Heart left ventricle (tissue), 16 donors: ENCODE data around the gene ZNF770. TPM values are rescaled to one million over a fixed set of nuclear protein-coding genes. Genes with fewer than 3 reads are reported as not detected.

Experiments
- ATAC-seq, 4 donors: fragments of 200-7000 bp; cut with Tn5 transposase; one replicate each; pipeline ENCODE4 v1.9.1; 2020 to 2022; ENCODE audit warnings: moderate library complexity in 4 of 4, mild to moderate bottlenecking in 3 of 4, moderate number of reproducible peaks in 1 of 4
- DNase-seq, 5 donors: peaks; one replicate each; pipeline ENCODE4 v3.0.0-alpha.2; 2020
- H3K27ac ChIP-seq, 12 donors: fragments of 200-600 bp; sonication (generic) in 4 of 12; one replicate each; pipeline versions ENCODE4 v1.5.0 to v1.8.0; 2016 to 2022; ENCODE audit warnings: mild to moderate bottlenecking in 2 of 12
- H3K27me3 ChIP-seq, 9 donors: fragments of 200-600 bp; sonication (generic) in 2 of 9; one replicate each; pipeline versions ENCODE4 v1.5.1 to v1.8.0; 2016 to 2022; ENCODE audit warnings: mild to moderate bottlenecking in 3 of 9
- H3K36me3 ChIP-seq, 9 donors: fragments of 200-600 bp; sonication (generic) in 2 of 9; one replicate each; pipeline versions ENCODE4 v1.5.0 to v1.8.0; 2018 to 2022; ENCODE audit warnings: mild to moderate bottlenecking in 2 of 9
- H3K4me1 ChIP-seq, 12 donors: fragments of 200-600 bp; sonication (generic) in 4 of 12; one replicate each; pipeline versions ENCODE4 v1.5.0 to v1.8.0; 2016 to 2022; ENCODE audit warnings: mild to moderate bottlenecking in 3 of 12
- H3K4me3 ChIP-seq, 12 donors: fragments of 200-600 bp; sonication (generic) in 4 of 12; one replicate each; pipeline versions ENCODE4 v1.5.0 to v1.8.0; 2017 to 2022; ENCODE audit warnings: mild to moderate bottlenecking in 9 of 12, moderate library complexity in 4 of 12
- H3K9me3 ChIP-seq, 12 donors: fragments of 200-600 bp; sonication (generic) in 4 of 12; one replicate each; pipeline versions ENCODE4 v1.5.0 to v1.8.0; 2016 to 2022; ENCODE audit warnings: mild to moderate bottlenecking in 1 of 12
- CTCF ChIP-seq, 12 donors: fragments of 200-600 bp; sonication (generic) in 4 of 12; IDR thresholded peaks; one replicate each; pipeline versions ENCODE4 v1.5.0 to v1.8.0; 2018 to 2022; ENCODE audit warnings: antibody characterized with exemption in 12 of 12, mild to moderate bottlenecking in 5 of 12
- POLR2A ChIP-seq, 2 donors: fragments of 450-650 bp; IDR thresholded peaks; one replicate each; pipeline ENCODE4 v1.6.1; 2017; ENCODE audit warnings: antibody characterized with exemption in 2 of 2, mild to moderate bottlenecking in 2 of 2, moderate library complexity in 2 of 2
- WGBS, 4 donors: extraction: QIAGEN DNeasy Blood & Tissue Kit in 2 of 4; methylation state at CpG; one replicate each; pipeline versions ENCODE4 v1.1.5 to v1.1.7; 2013 to 2018; 5-methylcytosine and 5-hydroxymethylcytosine counted together
- intact Hi-C, 10 donors: fragments of 100-400 bp; cut with DNase I; formaldehyde crosslinking; loops; one replicate each; pipeline versions ENCODE4 v1.11.1 to v1.14.2; 2022
- long read RNA-seq, 3 donors: library from polyadenylated mRNA; unstranded; transcript quantifications; one replicate each; pipeline ENCODE4 v2.0.0, GENCODE V29; 2020 to 2021
- polyA plus RNA-seq, 2 donors: library from polyadenylated mRNA; stranded (reverse); fragments of 200-250 nt; gene quantifications; one replicate each; pipeline ENCODE4 v1.2.3, GENCODE V29; 2013
- total RNA-seq, 9 donors: library from RNA; depleted of rRNA in 2 of 9; stranded (reverse); fragments of >200 nt in 2 of 9; fragmentation: NEBNext Ultra II Directional in 3 of 9; extraction: Animal tissue kit (Norgen Biotek cat#: 25700) in 3 of 9; gene quantifications; one replicate each; pipeline versions ENCODE4 v1.1.0 to v1.2.4, GENCODE V29; 2016 to 2023
- donor health status: ischemic (EF 13 %, LVEDD 7.1; RV severe dilation, severe dysfunction).
- donor health status: healthy with polysubstance abuse.
- donor health status: DM: no; HTN: yes; CAD: no.
- donor health status: DM: no; HTN: no; CAD: no.
- donor health status: ischemic (EF 25% LVEDD 6.9; RV normal size, moderate dysfunction).
- donor health status: ischemic (EF 25% LVEDD 5.7; RV mildly dilated, moderate dysfunction).
- donor health status: healthy.
- donor health status: DM: yes; HTN: yes; CAD: no.
- donor health status: ischemic (EF 35%, LVEDD 5.7; RV mildly dilated, moderate dysfunction).
- donor health status: nonischemic (EF 11% LVEDD 7.7; RV severe dilation, severe dysfunction).
- donor health status: DM: yes; HTN: yes; CAD: no.
- donor health status: PGD.
- donor health status: ischemic (EF 29% LVEDD 5.4; RV normal size, mild dysfunction).
- donor health status: nonischemic (EF 23%, LVEDD 6.1; RV moderate dilation, normal function).

The ZNF770 gene, protein sequence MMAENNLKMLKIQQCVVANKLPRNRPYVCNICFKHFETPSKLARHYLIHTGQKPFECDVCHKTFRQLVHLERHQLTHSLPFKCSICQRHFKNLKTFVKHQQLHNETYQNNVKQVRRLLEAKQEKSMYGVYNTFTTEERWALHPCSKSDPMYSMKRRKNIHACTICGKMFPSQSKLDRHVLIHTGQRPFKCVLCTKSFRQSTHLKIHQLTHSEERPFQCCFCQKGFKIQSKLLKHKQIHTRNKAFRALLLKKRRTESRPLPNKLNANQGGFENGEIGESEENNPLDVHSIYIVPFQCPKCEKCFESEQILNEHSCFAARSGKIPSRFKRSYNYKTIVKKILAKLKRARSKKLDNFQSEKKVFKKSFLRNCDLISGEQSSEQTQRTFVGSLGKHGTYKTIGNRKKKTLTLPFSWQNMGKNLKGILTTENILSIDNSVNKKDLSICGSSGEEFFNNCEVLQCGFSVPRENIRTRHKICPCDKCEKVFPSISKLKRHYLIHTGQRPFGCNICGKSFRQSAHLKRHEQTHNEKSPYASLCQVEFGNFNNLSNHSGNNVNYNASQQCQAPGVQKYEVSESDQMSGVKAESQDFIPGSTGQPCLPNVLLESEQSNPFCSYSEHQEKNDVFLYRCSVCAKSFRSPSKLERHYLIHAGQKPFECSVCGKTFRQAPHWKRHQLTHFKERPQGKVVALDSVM
- 10 to 100 TPM; 20.6 to 44.7 (median 39.1) TPM for total RNA-seq
- polyA plus RNA-seq = 10 to 100 TPM; 14.5 to 19.4 TPM
- long read RNA-seq, donor 1, full-length matches to known transcripts = 16 of 17 reads
- long read RNA-seq, donor 1, partial matches to known transcripts = 0 of 17 reads
- long read RNA-seq, donor 1, other reads (novel, unspliced or antisense) = 1 of 17 reads
- long read RNA-seq, donor 2, full-length matches to known transcripts = 67 of 70 reads
- long read RNA-seq, donor 2, partial matches to known transcripts = 0 of 70 reads
- long read RNA-seq, donor 2, other reads (novel, unspliced or antisense) = 3 of 70 reads
- long read RNA-seq, donor 3, full-length matches to known transcripts = 9 of 12 reads
- long read RNA-seq, donor 3, partial matches to known transcripts = 0 of 12 reads
- long read RNA-seq, donor 3, other reads (novel, unspliced or antisense) = 3 of 12 reads

DNA sequence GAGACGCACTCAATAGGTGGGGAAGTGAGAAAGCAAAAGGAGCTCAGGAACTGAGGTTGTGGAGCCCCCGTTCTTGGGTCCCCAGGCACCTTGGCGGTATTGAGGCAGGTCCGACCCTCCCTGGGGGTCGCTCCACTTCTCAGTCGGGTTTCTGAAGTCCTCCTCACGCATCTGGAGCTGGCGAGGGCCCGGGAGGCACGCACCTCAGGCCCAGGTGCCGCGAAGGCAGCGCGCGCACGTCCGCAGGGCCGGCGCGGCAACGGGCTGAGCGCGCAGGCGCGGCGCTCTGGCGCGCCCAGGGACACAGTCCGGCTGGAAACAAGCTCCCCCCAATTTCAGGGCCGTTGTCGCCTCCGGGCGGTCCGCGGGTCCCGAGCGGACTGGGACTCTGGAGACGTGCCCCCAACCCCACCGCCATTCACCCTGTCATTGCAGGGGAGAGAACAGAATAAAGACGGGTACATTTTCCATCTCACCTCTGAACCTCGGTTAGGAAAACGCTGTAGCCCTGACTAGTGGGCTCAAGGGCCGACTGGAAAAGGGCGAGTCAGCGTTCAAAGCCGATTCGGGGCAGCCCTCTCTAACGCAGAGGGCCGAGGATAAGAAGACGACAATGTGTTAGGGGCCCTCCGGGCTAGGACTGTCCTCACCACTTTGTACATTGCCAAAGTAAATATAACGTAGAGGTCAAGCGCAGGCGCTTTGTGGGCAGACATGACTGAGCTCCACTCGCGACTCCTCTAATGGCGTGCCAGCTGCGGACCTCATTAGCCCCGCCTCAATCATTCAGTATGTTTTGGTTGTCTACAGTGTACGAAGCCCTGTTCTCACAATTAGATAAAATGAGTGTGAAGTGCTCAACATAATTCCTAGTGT is at the start of gene ZNF770:
ZNF770 (minus strand) TSS at position 261 of the 876 bp plus-strand sequence. CDS start 4,853 bp downstream, outside the sequence.
- intact Hi-C loops = loop anchor here in 4 of 10 donors (1.0 to 2.0 kb wide), 2 partner anchors 19 kb away; partner anchors contain the start of gene AQR (in 4 of the 4)
- Histone ChIP-seq H3K4me3 (peak within 1 kb of the TSS; percentile 59 to 89 (median 82)), H3K36me3 (peaks cover 0 to 32% (median 10%) of the 10 kb centered on the region in 9 donors), H3K27ac (peak within 1 kb of the TSS; percentile 96 to 100 (median 98)), H3K9me3 (no peaks in the 10 kb centered on the region), H3K27me3 (no peaks in the 10 kb centered on the region), H3K4me1 (peaks cover 6 to 47% (median 38%) of the 10 kb centered on the region in 12 donors)
- 0 to 1% (median 0%) methylated on average over 31 to 60 of the region's 60 CpGs for WGBS, 4 donors
- peak; percentile 88 to 95 (median 93) for ATAC-seq
- TF ChIP-seq POLR2A (IDR thresholded peaks at IDR 0.05) = peak in 1 of 2 donors; percentile 78
- no peak for TF ChIP-seq CTCF (IDR thresholded peaks at IDR 0.05)
- DNase-seq = peak; percentile 79 to 91 (median 82)

DNA sequence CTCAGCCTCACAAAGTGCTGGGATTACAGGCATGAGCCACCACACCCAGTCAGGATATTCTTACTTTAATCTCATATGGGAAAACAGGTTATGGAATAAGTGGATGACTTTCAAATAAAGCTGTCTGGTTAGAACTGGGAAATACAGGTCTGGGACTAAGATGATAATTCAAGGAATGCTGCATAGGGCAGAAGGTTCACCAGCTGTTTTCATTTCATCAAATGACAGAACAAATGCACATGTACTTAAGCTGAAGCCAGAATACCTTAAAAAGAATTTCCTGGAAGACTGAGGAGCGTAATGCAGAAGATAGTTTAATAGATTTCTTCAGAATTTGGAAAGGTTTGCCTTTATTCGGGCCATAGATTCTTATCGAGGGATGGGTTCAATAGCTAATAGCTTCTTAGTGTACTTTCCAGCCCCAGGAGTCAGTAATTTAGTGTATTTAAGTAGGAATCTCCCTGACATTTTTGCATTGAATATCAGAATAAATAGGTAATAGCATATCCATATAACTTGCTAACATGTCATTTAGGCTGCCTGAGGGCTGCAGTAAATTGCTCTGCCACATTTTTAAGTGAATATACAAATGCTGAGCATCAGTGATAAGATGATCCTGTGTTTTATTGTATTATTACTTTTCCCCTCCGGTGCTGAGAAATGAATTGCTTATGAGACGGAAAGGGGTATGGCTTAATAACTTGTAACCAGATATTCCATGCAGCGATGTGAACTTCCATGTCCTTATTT is 40.3 kb upstream of the ZNF770 start:
- Histone ChIP-seq H3K27me3 (no peaks in the 10 kb centered on the region), H3K9me3 (no peaks in the 10 kb centered on the region), H3K4me3 (no peak overlapping the region), H3K36me3 (no peaks in the 10 kb centered on the region), H3K4me1 (peaks cover 0 to 4% (median 0%) of the 10 kb centered on the region in 12 donors), H3K27ac (no peak overlapping the region)
- WGBS, 4 donors = 93 to 97% (median 95%) methylated on average over 6 of the region's 6 CpGs
- ATAC-seq (no peak), DNase-seq (no peak)
- TF ChIP-seq CTCF (IDR thresholded peaks at IDR 0.05) = no peak
- no peak for TF ChIP-seq POLR2A (IDR thresholded peaks at IDR 0.05)
- intact Hi-C loops = no loop called here

GRCh38 chr15:35023804-35024203 is 35.7 kb upstream of the ZNF770 start:
- DNase-seq (no peak), ATAC-seq (peak in 2 of 4 donors; percentile 34 to 57)
- Histone ChIP-seq H3K9me3 (no peaks in the 10 kb centered on the region), H3K4me1 (no peaks in the 10 kb centered on the region), H3K27ac (no peak overlapping the region), H3K36me3 (no peaks in the 10 kb centered on the region), H3K4me3 (no peak overlapping the region), H3K27me3 (no peaks in the 10 kb centered on the region)
- TF ChIP-seq POLR2A (IDR thresholded peaks at IDR 0.05) (no peak), CTCF (IDR thresholded peaks at IDR 0.05) (no peak)
- WGBS, 4 donors = 71 to 89% (median 82%) methylated on average over 3 of the region's 3 CpGs
- intact Hi-C loops = no loop called here
